Measurements from ENCODE around the gene RALGPS1.

The RALGPS1 gene

DNA sequence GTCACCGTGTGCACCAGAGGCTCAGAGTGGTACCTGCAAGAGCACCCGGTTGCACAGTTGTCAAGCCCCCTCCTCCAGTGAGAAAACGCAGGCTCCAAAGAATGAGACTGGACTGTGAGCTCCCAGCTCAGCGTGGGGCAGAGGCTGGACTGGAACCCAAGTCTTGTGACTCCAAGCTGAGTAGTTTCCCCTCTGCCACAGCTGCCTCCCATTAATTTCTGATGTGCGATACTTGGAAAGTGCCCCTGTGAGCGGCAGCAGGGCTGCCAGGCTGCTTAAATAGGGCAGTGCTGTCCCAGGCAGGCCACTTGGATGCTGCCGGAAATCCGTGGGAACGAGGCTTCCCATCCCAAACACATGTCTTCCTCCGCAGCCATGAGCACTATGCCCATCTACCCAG, 270.1 kb downstream of the RALGPS1 start:
- TF ChIP-seq, protein P1, sequence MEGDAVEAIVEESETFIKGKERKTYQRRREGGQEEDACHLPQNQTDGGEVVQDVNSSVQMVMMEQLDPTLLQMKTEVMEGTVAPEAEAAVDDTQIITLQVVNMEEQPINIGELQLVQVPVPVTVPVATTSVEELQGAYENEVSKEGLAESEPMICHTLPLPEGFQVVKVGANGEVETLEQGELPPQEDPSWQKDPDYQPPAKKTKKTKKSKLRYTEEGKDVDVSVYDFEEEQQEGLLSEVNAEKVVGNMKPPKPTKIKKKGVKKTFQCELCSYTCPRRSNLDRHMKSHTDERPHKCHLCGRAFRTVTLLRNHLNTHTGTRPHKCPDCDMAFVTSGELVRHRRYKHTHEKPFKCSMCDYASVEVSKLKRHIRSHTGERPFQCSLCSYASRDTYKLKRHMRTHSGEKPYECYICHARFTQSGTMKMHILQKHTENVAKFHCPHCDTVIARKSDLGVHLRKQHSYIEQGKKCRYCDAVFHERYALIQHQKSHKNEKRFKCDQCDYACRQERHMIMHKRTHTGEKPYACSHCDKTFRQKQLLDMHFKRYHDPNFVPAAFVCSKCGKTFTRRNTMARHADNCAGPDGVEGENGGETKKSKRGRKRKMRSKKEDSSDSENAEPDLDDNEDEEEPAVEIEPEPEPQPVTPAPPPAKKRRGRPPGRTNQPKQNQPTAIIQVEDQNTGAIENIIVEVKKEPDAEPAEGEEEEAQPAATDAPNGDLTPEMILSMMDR (IDR thresholded peaks at IDR 0.05) = no peak

DNA sequence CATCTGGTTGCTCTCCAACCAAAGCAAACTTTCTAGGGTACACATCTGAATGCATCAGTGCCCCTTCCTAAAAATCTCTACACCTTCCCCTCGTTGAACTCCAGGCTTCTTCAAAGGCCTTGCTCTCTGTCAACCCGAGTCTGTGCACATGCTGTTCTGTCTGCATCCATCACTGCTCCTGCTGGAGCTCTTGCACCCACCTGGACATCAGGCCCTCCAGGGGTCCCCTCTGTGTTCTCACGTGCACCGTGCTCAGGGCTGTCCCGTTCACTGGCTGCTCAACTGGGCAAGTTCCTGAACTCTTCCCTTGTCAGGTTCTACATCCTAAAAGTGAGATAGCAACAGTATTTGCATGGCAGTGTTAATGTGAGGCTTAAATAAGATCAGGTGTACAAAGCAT, 270.6 kb downstream of the RALGPS1 start:
- TF ChIP-seq, protein P1 (IDR thresholded peaks at IDR 0.05) = no peak

DNA sequence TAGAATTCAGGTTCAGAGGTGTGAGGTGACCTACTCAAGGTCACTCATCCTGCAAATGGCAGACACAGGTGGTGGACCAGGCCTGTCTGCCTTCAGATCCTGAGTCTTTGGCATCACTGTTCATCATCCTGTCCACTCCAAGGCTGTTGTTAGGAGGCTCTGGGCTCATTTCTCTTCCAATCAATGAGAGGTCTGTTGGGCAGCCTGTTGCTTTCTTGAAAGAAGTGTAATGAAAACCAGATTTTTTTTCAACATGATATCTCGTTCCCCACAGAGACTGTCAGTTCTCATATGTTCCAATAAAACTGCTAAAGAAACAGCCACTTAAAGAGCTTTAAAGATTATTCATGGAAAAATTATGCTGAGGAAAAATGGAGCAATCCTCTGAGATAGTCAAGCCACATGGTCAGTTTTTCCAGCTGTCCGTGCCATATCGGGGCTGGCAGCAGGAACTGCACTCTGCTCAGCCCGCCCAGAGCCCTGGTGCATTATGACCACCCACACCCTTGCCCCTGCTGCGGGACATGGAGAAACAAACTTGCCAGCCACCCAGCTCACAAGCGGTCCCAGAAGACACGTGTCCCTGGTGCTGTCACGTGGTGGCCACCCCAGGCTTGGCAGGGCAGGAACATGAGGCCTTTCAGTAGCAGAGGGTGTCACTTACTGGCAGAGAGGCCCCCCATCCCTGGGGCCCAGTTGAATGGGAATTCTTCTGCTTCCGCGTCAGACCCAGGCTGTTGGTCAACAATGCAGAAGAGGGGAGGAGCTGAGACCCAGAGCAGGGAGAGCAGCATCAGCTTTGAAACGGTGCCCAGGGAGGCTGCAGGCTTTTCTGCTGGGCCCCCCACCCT, 271.6 kb downstream of the RALGPS1 start:
- TF ChIP-seq, protein P1 (IDR thresholded peaks at IDR 0.05) = no peak

DNA sequence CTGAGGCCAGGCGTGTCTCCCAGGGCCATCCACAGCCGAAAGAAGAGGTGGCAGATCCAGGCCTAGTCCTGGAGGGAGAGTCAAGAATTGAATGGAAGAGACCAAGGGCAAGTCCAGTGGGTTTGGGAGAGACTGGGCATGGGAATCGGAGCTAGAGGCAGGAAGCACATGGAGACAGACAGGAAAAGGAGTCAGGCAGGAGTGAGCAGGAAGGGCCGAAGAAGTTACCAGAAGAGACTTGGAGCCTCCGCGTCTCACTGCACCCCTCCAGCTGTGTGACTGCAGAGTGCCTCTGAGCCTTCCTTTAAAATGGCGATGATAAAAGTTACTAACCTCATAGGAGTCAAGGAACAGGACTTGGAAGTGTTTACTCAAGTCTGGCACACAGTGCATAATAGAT, 272.2 kb downstream of the RALGPS1 start:
- TF ChIP-seq, protein P1 (IDR thresholded peaks at IDR 0.05) = no peak

DNA sequence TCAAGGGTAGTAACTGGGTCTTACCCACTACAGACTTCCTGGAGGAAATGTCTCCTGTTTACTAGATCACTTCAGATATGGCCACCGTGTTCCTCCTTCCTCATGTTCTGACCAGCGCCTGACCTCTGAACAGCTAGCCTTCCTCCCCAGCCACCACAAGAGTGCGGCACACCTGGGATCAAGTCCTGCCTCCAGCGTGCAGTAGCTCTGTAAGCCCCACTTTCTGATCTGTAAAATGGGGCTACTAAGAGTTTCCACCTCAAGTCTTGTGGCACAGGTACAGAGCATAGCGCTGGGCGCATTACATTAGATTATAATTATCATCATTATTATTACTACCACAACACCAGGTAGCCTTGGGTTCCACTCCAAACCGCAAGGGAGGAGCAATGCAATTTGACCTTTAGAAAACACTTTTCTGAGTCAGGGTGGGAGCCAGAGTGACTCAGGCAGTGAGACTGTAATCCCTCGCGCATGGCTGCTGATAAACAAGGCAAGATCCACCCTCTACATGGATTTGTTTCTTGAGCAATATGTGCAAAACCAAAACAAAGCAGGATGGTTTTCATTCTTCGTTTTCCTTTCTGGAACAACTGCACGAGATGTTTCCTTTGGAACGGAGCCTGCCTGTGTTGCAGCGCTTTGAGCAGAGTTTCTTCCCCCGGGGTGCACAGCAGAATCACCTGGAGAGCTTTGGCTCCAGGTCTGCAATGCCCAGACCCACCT, 272.8 kb downstream of the RALGPS1 start:
- TF ChIP-seq, protein P1 (IDR thresholded peaks at IDR 0.05) = no peak

DNA sequence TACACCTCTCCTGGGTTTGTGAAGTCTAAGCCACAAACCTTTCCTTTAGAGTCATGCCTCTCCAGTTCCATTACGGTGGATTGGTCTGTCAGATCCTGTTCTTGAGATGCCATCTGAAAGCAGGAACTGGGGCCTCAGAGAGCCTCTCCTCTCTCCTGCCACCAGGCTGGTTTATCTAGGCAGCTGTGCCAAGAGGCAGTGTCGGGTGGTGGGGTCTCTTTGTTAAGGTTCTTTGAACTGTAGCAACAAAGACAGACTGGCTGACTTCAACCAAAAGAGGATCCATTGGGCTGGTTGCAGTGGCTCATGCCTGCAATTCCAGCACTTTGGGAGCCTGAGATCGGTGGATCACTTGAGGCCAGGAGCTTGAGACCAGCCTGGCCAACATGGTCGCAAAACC, 273.8 kb downstream of the RALGPS1 start:
- TF ChIP-seq, protein P1 (IDR thresholded peaks at IDR 0.05) = no peak

DNA sequence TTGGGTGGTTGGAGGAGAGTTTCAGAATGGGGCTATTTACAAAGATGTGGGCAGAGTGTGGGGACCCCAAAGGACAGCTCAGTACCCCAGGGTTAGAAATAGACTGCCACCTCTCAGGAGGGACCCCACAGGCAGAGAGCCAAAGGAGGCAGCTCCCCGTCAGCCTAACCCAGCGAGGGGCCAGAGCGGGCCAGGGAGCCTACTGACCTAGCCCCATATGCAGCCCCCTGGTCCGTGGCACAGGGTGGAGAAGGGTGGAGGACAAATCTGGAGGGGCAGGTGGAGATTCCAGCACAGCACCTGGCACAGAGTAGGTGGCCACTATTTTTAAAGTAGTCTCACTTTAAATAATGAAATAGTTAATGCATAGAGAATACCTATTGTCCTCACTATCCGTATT, 275.0 kb downstream of the RALGPS1 start:
- TF ChIP-seq, protein P1 (IDR thresholded peaks at IDR 0.05) = no peak
